Bronchial epithelial cell (primary cell): ENCODE measurements around the gene RAB43. TPM values are rescaled to one million over a fixed set of nuclear protein-coding genes. Genes with fewer than 3 reads are reported as not detected.
A peak's percentile ranks its signal among the peaks of the same experiment; 100 is the strongest.
"Not testable (repeated sequence)": the region's sequence is repeated elsewhere in the genome, so short reads cannot be mapped to it uniquely, and the experiment has no call there.

Experiments
- DNase-seq: peaks from one replicate; pipeline ENCODE4 v3.0.0-alpha.2; 2010; ENCODE audit warnings: low read depth
- FAIRE-seq: peaks from 2 replicates; lab custom pipeline; 2011; peaks lifted over from hg19 to GRCh38; lab: Jason Lieb, UNC
- H3K27me3 ChIP-seq: 2 replicates; pipeline ENCODE4 v1.5.1; 2011; ENCODE audit warnings: low read length; ENCODE audit not compliant: control insufficient read depth, insufficient read depth
- H3K36me3 ChIP-seq: 2 replicates; pipeline ENCODE4 v1.5.1; 2011; ENCODE audit warnings: low read length; ENCODE audit not compliant: control insufficient read depth, insufficient read depth
- H3K4me3 ChIP-seq: 2 replicates; pipeline ENCODE4 v1.5.1; 2011; ENCODE audit warnings: mild to moderate bottlenecking, low read depth, low read length, control low read depth
- total RNA-seq: library from RNA; depleted of rRNA; stranded (reverse); fragments of >200 nt; gene quantifications from 2 replicates; pipeline ENCODE4 v1.2.1, GENCODE V29; 2014
- TF ChIP-seq, protein P1 (sequence below): IDR thresholded peaks from 2 replicates; pipeline ENCODE4 v1.5.1; 2011; ENCODE audit warnings: mild to moderate bottlenecking, moderate library complexity, low read length, control low read depth, inconsistent platforms; ENCODE audit not compliant: insufficient read depth, severe bottlenecking

The RAB43 gene
- total RNA-seq, 1 donor from 2014 or later = 15.0 TPM

DNA sequence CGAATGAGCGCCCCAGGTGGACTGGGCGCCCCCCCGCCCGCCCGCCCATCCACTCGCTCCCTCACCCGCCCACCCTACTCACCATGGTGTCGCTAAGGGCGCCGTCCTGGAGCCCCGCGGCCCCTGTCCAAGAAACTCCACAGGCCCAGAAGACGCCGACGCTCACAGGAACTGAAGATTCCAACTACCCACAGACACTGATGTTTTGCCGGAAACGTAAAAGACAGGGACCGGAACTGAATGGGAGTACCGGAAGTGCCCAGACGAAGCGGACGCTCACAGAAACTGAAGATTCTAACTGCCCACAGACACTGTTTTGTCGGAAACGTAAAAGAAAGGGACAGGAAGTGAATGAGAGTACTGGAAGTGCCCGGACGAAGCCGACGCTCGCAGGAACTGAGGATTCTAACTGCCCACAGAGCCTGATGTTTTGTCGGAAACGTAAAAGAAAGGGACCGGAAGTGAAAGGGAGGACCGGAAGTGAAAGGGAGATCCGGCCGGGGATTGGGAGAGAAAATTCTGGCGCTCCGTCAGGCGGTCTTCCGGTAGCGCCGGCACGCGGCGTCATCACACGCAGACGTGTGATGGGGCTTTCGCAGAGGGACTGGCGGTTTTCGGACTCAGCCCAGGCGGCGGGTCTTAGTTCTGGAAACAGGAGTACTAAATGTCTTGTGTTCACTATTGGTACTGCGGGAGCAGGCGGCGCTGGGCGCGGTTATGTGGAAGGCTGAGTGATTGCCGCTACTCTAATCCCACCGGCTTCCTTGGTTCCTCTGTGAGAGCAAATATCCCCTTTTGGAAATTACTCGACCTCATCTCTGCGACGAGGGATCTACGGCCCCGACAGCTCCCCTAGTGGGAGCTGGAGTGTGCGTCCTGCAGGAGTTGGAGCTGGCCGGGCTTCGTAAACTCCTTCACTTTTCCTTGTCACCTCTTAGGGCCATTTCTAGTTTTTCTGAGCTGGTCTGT is 39.6 kb upstream of the RAB43 start, which contains the start of gene ISY1:
TSS of gene ISY1 (minus strand) at position 173 of the 969 bp plus-strand sequence. CDS start at position 85, 88 bp downstream.
- Histone ChIP-seq H3K27me3 (no peaks in the 10 kb centered on the region), H3K36me3 (peaks cover 3% of the 10 kb centered on the region), H3K4me3 (peak within 1 kb of the TSS; percentile 77)
- TF ChIP-seq, protein P1, sequence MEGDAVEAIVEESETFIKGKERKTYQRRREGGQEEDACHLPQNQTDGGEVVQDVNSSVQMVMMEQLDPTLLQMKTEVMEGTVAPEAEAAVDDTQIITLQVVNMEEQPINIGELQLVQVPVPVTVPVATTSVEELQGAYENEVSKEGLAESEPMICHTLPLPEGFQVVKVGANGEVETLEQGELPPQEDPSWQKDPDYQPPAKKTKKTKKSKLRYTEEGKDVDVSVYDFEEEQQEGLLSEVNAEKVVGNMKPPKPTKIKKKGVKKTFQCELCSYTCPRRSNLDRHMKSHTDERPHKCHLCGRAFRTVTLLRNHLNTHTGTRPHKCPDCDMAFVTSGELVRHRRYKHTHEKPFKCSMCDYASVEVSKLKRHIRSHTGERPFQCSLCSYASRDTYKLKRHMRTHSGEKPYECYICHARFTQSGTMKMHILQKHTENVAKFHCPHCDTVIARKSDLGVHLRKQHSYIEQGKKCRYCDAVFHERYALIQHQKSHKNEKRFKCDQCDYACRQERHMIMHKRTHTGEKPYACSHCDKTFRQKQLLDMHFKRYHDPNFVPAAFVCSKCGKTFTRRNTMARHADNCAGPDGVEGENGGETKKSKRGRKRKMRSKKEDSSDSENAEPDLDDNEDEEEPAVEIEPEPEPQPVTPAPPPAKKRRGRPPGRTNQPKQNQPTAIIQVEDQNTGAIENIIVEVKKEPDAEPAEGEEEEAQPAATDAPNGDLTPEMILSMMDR = peak; percentile 92
- no peak for FAIRE-seq
- peak; percentile 85 for DNase-seq

DNA sequence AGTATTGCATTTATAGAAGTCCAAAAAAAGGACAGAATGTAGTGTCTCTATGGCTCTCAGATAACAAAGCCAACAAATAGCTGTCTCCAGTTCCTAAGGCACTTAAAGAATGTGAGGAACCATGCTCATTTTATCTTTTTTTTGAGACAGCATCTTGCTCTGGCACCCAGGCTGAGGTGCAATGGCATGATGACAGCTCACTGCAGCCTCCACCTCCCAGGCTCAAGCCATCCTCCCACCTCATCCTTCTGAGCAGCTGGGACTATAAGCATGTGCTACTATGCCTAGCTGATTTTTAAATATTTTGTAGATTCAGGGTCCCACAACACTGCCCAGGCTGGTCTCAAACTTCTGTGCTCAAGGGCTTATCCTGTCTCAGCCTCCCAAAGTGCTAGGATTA is 23.2 kb upstream of the RAB43 start:
- H3K4me3 ChIP-seq = no peak overlapping the region
- TF ChIP-seq, protein P1 = no peak
- no peaks in the 10 kb centered on the region for H3K27me3 ChIP-seq
- DNase-seq (no peak), FAIRE-seq (no peak)
- peaks cover 9% of the 10 kb centered on the region for H3K36me3 ChIP-seq

DNA sequence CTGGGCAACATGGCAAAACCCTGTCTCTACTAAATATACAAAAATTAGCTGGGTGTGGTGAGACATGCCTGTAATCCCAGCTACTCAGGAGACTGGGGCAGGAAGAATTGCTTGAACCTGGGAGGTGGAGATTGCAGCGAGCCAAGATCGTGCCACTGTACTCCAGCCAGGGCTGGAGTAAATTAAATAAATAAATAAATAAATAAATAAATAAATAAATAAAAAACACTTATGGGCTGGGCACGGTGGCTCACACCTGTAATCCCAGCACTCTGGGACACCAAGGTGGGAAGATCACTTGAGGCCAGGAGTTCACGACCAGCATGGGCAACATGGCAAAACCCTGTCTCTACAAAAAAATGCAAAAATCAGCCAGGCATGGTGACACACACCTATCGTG is 19.4 kb upstream of the RAB43 start:
- not testable (repeated sequence) for DNase-seq, H3K27me3 ChIP-seq, H3K4me3 ChIP-seq, FAIRE-seq
- peaks cover 13% of the 10 kb centered on the region for H3K36me3 ChIP-seq

DNA sequence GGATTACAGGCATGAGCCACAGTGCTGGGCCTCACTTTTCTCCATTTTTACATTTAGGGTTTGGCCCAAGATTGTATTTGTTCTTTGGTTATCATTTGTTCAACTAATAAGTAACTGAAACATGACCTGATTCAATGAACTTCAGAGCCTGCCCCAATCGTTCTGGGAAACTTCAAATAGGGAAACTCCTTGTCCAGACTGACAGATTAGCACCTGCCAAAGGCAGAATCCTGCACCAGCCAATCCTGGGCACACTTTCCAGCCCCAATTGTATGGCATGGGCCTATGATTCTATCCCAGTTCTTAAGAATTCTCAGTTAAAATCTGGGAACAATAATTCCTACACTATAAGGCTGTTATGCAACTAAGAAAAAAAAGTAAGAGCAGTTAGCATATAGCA is 18.3 kb upstream of the RAB43 start:
- TF ChIP-seq, protein P1 = no peak
- no peaks in the 10 kb centered on the region for H3K27me3 ChIP-seq
- DNase-seq (no peak), FAIRE-seq (no peak)
- H3K4me3 ChIP-seq = no peak overlapping the region
- H3K36me3 ChIP-seq = peaks cover 6% of the 10 kb centered on the region

DNA sequence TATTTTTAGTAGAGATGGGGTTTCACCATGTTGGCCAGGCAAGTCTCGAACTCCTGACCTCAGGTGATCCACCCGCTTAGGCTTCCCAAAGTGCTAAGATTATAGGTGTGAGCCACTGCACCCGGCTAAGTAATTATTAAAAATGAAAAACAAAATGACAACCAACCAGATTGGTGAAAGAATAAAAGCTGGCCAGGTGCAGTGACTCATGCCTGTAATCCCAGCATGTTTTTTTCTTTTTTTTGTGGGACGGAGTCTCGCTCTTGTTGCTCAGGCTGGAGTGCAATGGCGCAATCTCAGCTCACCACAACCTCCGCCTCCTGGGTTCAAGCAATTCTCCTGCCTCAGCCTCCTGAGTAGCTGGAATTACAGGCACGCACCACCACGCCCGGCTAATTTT is 14.7 kb upstream of the RAB43 start:
- FAIRE-seq, DNase-seq, H3K27me3 ChIP-seq, H3K4me3 ChIP-seq: not testable (repeated sequence)
- peaks cover 17% of the 10 kb centered on the region for H3K36me3 ChIP-seq

DNA sequence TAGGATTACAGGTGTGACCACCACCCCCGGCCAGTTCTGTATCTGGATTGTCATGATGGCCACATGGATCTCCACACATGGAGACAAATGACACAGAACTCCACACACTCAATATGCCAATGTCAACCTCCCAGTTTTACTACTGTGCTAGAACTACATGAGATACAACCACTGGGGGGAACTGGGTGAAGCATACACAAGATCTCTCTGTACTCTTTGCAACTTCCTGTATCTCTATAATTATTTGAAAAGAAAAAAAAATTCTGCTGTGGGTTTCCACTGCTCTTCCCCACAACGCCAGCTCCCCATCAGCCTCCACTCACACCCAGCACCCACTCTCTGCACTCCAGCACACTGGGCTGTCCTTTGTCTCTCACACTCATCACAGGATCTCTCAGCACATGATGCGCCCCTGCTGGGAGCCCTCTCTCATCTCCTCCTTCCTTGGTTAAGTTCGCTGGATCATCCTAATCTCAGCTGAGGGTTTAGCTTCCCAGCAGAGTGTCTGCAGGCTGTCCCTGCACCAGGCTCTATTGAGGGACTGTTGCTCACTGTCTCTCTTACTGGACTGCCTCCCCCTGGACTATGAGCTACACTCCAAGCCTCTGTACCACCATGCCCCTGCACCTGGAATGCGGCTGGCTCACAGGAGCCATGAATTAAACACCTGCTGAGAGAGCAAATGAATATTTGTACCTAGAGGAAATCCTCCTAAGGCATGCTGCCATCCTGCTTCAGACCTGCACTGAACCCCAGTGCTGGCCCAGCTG is 10.7 kb upstream of the RAB43 start:
- Histone ChIP-seq H3K36me3 (peaks cover 26% of the 10 kb centered on the region), H3K27me3 (no peaks in the 10 kb centered on the region), H3K4me3 (no peak overlapping the region)
- TF ChIP-seq, protein P1 = no peak
- no peak for DNase-seq
- peak; percentile 76 for FAIRE-seq
